Left renal cortex interstitium (tissue), 4 donors: ENCODE measurements around the gene PARS2. TPM values are rescaled to one million over a fixed set of nuclear protein-coding genes. Genes with fewer than 3 reads are reported as not detected.

Source experiments
- DNase-seq, 4 donors: peaks; one replicate each; pipeline ENCODE4 v3.0.0-alpha.2; 2013; ENCODE audit warnings: low read depth in 4 of 4, low spot score in 2 of 4, missing footprints in 1 of 4
- polyA plus RNA-seq, 4 donors: library from polyadenylated mRNA; unstranded; fragments of 120-200 nt; gene quantifications; one replicate each; pipeline ENCODE4 v1.2.1, GENCODE V29; 2013; ENCODE audit not compliant: insufficient read length in 4 of 4

The PARS2 gene
- polyA plus RNA-seq, 4 donors = 8.9 to 10.9 (median 10.3) TPM

DNA sequence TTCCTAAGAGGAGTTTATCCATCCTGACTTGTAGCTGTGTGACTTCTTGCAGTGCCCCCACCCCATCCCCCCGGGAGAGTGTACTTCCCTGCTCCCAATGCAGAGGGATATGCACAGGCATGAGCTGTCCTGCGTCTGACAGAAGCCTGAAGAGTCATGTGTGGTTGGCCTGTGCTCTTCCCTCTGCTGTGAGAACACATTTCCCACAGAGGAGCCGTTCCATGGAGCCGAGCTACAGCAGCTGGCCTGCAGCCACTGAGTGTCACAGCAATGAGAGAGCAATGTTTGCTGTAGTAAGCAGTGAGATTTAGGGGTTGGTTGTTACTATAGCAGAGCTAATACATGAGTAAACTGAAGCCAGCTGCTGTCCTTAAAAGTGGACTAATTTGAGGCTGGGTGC is 22.0 kb downstream of the PARS2 start:
- DNase-seq = no peak

DNA sequence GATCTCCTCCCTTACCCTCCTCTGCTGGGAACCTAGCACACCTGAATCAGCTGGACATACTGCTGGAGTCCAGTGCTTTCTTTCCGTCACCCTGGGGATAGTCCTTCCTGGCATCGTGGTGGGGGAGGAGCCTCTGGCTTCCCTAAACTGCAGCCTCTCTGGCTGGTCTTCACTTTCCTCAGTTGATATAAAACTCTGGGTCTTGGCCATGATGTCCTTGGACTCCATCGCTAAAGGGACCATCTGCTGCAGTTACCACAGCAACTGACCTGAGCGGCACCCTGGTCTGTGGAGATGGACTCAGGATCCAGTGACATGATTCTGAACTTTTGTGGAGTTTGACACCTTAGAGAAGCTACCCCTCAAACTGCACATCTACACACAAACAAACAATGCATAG is 22.8 kb downstream of the PARS2 start:
- no peak for DNase-seq

DNA sequence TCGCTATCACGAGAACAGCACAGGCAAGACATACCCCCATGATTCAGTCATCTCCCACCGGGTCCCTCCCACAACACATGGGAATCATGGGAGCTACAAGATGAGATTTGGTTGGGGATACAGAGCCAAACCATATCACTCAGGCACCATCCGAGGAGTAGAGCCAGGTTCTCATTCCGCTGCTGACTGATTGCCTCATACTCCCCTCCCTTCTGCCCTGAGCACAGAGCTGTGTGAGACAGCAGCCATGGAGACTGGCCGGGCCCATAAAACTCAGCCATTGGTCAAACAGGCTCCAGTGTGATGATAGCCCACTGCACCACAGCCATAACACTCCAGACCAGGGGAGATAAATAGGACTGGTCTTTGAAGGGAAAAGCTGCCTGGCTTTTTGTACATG is 26.1 kb downstream of the PARS2 start:
- no peak for DNase-seq

DNA sequence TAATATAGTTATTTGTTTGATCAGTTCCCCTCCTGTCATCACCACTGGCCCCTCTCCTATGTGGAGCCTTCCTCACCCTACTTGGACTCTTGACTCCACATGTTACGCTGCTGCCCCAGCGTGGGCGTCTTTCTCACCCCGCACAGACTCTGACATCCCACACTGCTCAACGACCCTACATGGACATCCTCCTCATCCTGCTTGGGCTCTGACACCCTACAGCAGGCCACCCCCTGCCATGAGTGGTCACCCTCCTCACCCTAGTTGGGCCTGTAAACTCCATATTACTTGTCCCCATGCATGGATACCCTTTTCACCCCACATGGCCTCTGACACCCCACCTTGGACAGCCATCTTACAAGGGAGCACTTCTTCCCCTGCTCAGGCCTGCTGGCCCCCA is 27.6 kb downstream of the PARS2 start:
- no peak for DNase-seq

DNA sequence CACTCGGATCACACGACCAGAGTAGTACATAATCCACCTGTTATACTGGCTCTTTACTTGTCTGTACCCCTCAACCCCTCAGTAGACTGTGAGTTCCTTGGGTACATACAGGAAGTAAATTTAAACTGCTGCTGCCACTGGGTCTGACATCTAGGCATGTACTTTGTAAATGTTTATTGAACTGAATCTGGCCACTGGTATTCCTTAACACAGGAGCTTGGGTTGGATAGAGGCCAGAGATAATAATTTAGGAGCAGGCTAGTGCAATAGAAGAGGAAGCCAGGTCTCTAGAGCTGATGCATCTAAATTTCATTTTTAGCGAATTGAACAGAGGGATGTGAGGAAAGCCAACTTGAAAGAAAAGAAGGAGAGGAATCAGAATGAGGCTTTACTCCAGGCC is 36.3 kb downstream of the PARS2 start:
- DNase-seq = no peak

DNA sequence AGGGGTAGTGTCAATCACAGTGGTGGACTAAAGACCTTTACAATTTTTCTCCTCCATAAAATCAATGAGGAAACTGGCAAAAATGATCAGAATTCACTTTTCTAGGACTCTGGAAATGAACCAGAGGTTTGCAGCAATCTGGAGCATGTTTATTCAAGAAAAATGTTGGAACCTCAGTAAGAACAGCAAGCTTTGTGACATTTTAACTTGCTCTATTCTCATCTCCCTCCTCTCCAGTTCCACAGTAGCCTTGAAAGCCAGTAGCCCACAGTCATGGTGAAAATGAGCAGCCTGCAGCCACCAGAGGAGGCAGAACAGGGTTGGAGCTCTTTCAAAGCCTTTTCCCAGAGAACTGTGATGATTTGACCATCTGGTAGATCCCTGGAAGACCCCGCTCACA is 39.6 kb downstream of the PARS2 start:
- no peak for DNase-seq

DNA sequence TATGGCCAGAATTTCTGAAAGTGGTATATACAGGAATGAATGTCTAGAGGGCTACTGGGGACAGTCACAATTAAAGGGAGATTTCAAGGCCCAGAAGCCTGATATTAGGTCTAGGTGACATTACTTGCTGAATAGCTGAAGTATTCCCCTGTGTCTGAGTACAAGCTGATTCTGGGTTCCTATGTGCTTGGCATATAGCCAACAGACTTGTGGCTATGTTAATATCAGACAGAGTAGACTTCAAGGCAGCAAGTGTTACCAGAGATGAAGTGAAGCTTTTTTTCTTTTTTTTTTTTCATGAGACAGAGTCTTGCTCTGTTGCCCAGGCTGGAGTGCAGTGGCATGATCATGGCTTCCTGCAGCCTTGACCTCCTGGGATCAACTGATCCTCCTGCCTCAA is 40.3 kb downstream of the PARS2 start:
- no peak for DNase-seq

DNA sequence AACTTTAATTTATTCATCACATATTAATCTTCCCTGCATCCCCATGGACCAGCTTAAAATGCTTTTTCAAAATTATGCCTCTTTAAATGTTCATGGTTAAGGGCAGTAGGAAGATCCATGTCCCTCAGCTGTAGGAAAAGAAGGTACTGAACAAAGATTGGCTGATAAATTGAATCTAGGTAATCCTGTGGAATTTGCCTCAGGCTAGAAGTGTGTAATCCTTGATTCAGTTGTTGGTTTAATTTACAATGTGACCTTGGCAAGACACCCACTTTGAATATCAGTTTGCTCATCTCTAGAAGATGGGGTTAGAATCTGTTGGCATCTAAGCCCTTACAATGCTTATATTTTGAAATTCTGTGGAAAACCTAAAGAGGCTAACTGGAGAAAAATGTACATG is 42.6 kb downstream of the PARS2 start:
- no peak for DNase-seq

DNA sequence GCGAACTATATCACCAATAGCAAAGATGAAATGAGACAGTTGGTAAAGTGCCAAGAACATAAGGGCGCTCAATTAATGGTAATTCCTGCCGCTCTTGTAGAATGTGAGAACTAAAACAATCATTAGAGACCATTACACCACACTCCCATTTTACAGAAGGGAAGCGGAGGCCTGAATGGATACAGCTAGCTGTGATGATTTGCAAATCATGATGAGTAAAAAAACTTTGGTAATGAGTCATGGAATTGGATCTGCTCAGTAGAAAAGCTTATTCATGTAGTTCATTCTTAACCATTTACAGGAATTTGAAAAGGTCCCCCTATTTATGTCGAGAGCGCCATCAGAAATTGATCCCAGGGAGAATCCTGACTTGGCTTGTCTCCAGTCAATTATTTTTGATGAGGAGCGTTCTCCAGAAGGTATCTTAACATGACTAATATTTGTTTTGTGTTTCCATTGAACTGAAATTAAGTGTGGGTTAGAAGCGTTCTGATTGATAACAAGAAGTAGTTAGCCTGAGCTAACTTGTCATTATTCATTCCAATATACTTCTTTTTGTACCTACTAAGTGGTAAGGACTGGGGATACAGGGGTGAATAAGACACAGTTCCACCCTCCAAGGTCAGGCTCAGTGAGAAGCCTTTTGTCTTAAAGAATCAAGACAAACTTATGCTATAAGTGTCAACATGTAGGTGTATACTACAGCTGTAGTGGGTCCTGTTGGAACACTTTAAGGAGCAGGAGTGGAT is 47.9 kb downstream of the PARS2 start:
- no peak for DNase-seq

DNA sequence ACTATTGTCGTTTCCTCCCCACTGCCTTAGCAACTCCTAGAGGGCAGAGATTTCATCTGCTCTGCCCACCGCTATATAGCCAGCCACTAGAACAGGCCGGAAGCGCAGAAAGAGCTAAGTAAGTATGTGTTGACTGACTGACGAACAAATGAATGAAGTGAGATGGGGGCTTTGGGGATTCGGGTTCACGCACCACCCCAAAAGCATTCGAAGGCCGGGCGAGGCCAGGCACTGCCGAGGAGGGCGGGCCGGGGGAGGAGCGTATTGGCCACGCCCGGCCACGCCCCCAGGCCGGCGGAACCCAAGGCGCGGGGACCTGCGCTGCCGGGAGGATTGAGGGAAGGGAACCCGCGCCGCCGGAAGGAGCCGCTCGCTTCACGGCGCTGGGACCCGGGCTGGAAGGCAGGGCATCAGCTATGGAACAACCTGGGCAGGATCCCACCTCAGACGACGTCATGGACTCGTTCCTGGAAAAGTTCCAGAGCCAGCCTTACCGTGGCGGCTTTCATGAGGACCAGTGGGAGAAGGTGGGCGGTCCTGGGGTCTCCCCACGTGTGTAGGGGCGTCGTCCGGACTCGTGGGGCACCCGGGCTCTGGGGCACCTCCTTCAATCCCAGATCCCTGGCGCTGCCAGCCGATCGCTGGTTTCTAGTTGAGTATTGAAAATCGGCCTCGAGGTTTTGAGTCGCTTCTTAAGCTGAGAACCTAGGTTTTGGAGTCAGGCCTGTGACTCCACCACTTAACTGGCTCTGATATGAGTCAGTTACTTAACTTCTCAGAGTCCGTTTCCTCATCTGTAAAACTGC is 48.6 kb downstream of the PARS2 start, which contains the start of gene TTC4:
Gene TTC4 (plus strand): TSS at position 369 of the 806 bp plus-strand sequence. CDS start 48 bp downstream, at position 417.
- DNase-seq = peak; percentile 67 to 74 (median 68)

DNA sequence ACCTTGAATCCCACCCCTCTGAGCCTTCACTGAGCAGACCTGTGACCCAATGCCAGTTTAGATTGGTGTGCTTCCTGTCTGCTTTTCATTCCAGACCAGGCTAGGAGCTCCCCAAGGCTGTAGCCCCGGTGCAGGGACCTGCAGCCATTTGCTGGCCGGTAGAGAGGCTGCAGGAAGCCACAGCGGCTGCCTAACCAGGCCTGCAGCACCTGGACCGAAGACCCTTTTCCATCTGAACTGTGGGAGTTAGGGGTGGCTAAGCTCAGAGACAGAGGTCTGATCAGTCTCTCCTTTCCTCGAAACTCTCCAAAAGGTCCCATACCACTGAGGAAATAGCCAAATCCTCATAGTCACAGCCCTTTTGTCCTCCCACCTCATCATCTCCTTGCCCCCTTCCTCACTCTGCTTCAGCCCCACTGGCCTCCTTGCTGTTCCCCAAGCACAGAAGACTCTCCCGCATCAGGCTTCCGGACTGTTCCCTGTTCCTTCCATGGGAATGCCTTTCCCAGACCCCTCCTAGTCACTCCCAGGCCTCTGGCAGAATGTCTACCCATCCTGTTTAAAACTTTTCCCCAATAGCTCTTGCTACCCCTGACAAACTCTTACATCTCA is 49.3 kb downstream of the PARS2 start:
- DNase-seq = no peak

DNA sequence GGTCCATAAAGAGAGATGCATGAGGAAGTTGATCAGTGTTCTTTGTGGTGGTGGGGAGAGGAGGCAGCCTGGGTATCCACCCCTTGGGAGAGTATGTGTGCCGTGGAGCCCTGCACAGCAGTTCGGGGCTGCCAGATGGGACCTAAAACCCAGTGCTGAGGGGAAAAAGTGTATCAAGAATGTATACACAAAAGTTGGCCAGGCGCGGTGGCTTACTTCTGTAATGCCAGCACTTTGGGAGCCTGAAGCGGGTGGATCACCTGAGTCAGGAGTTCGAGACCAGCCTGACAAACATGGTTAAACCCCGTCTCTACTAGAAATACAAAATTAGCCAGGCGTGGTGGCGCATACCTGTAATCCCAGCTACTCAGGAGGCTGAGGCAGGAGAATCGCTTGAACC is 52.8 kb downstream of the PARS2 start:
- DNase-seq = no peak

DNA sequence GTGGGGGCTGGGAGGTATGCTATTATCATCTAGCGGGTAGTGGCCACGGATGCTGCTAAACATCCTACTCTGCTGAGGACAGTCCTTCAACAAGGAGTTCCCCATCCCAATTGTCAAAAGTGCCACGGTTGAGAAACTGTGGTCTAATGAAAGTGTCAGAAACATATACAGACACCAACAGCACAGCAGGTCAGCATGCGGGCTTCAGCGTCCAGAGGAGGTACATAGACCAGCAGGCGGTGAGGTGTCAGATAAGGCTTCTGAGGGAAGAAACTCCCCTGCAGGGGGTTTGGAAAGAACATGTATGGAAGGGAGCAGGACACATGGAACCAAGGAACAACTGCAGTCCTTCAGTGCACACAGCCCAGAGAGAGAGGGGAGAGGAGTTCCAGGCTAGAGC is 53.5 kb downstream of the PARS2 start:
- DNase-seq = no peak

DNA sequence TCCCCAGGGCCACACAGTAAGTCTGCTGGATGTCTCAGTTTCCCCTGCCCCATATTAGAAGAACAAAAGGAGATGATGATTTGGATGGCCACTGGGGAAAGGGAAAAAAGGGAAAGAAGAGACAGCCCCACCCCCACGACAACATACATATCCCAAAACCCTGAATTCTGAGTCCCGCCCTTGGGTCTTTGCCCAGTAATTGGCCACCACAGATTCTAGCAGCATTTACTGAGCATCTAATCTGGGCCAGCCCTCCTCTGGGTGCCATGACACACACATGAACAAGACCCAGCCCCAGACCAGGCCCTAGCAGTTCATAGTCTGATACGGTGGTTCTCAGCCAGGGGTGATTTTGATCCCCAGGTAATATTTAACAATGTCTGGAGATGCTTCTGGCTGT is 53.9 kb downstream of the PARS2 start:
- DNase-seq = no peak

DNA sequence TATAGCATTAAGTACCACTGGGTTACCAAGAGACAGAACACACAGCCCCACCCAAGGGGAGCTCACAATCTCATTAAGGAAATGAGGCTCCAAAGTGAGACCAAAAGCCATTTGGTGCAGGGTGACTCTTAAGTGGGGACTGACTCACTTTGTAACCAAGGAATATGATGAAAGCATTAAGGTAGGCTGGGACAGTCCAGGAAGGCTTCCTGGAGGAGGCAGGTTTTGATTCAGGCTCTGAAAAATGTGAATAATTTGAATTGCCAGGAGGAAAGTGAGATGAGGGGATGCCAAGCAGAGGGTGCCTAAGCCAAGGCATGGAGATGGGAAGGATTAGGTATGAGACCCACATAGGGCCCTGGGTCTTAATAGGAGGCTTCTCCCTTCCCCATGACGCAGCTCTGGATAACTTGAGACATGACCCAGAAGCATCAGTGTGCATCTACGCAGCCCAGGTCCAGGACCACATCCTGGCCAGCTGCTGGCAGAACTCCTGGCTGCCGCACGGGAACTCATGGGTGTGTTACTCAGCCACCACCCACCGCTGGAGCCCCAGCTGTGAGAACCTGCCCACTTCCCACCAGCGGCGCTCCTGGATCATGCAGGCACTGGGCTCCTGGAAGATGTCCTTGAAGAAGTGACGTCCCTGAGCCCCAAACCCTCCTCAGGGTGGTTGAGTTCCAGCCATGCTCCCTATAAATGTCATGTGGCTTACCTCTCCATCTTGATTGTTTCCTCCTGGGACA is 54.6 kb downstream of the PARS2 start:
- no peak for DNase-seq

DNA sequence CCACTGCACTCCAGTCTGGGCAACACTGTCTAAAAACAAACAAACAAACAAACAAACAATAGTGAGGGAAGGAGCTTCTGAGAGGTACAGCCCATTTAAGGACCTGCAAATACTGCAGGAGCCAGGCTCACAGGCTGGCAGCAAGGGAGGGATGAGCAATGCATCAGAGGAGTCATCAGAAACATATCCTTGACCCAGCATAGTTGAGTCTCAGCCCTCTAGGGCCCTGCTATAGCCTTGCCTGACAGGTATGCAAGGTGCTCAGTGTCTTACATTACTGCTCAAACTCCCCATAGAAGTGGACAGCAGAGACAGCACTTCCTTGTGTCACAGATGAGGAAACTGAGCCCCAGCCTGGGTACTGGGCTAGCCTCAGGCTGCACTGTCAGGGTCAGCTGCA is 55.9 kb downstream of the PARS2 start:
- no peak for DNase-seq

Other genes starting within 250 kb of the PARS2 start
- 10 to 100 TPM in 3 of 4 donors, 1 to 10 TPM in 1; 9.3 to 15.8 (median 14.3) TPM for gene ACOT11, start 216.3 kb downstream of the PARS2 start, polyA plus RNA-seq
- gene FAM151A, start 141.0 kb downstream of the PARS2 start, polyA plus RNA-seq = 10 to 100 TPM; 23.0 to 38.9 (median 28.4) TPM
- gene MROH7, start 122.7 kb downstream of the PARS2 start, polyA plus RNA-seq = 10 to 100 TPM in 2 of 4 donors, 1 to 10 TPM in 2; 2.8 to 14.2 (median 8.1) TPM
- gene TTC4, start 48.7 kb downstream of the PARS2 start, polyA plus RNA-seq = 10 to 100 TPM; 30.5 to 37.7 (median 35.4) TPM
- gene TTC22, start 36.8 kb upstream of the PARS2 start, polyA plus RNA-seq = 1 to 10 TPM; 4.8 to 8.8 (median 7.3) TPM
- 10 to 100 TPM; 63.4 to 89.1 (median 78.0) TPM for gene DHCR24, start 122.7 kb upstream of the PARS2 start, polyA plus RNA-seq
- gene TMEM61, start 216.1 kb upstream of the PARS2 start, polyA plus RNA-seq = 1 to 10 TPM; 1.2 to 1.6 (median 1.5) TPM
- 1 to 10 TPM; 4.2 to 6.2 (median 4.9) TPM for gene BSND, start 234.4 kb upstream of the PARS2 start, polyA plus RNA-seq